ENCODE measurements around the gene CYTL1.
"Not testable (repeated sequence)": the region's sequence is repeated elsewhere in the genome, so short reads cannot be mapped to it uniquely, and the experiment has no call there.

The CYTL1 gene, protein sequence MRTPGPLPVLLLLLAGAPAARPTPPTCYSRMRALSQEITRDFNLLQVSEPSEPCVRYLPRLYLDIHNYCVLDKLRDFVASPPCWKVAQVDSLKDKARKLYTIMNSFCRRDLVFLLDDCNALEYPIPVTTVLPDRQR

GRCh38 chr4:5019274-5019673 is at the start of gene CYTL1:
Gene CYTL1 (minus strand): TSS chr4:5019458. CDS start chr4:5019445, 13 bp downstream.
- DNase-seq = no peak

DNA sequence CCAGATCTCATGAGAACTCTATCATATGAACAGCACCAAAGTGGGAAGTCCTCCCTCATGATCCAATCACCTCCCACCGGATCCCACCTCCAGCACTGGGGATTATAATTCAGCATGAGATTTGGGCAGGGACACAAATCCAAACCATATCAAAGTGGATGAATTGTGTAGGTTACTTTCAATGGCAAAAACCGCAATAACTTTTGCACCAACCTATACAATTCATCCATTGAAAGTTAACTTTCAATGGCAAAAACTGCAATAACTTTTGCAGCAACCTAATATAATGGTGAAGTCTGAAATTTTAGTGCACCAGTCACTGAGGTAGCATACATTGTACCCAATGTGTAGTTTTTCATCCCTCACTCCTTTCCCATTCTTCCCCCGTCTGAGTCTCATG is 48.6 kb upstream of the CYTL1 start:
- DNase-seq = no peak

DNA sequence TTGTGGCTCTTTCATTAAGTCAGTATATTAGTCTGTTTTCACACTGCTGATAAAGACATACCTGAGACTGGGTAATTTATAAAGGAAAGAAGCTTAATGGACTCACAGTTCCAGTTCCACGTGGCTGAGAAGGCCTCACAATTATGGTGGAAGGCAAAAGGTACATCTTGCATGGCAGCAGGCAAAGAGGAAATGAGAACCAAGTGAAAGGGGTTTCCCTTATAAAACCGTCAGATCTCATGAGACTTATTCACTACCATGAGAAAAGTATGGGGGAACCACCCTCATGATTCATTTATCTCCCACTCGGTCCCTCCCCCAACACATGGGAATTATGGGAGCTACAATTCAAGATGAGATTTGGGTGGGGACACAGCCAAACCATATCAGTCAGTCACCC is 47.7 kb upstream of the CYTL1 start:
- DNase-seq = not testable (repeated sequence)

- no peak for DNase-seq
These were observed 46.8 kb upstream of the CYTL1 start for GRCh38 chr4:5066101-5066500.

GRCh38 chr4:5055411-5055810 is 36.2 kb upstream of the CYTL1 start:
- DNase-seq = no peak

GRCh38 chr4:5054532-5054931 is 35.3 kb upstream of the CYTL1 start:
- no peak for DNase-seq

GRCh38 chr4:5052726-5053425 is 33.6 kb upstream of the CYTL1 start:
- DNase-seq = no peak

DNA sequence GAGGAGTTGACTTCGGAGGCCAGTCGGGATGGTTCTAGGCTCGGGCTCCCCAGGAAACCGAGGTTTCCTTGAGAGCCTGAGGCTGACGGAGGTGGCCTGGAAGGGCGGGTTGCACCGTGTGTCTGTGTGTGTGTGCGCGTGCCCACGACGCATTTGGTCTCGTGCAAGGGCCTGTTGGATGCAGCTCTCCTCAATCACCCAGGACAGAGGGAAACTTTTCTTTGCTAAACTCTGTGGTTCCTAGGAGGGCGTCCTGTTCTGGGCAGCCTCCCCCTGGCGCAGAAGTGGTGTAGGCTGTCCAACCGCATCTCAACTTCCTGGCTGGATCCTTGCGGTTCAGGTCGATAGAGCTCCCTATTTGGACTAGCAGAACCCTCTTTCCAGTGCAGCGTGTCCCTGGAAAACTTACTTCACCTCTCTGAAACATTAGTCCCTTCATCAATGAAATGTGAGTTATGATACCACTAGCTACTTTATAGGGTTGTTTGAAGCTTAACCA is 33.0 kb upstream of the CYTL1 start:
- DNase-seq = no peak

- DNase-seq = no peak
These were observed 32.3 kb upstream of the CYTL1 start, which contains the start of gene STK32B for GRCh38 chr4:5051278-5052203. Gene STK32B (plus strand): TSS chr4:5051480.

- no peak for DNase-seq
These were observed 31.4 kb upstream of the CYTL1 start for GRCh38 chr4:5050520-5051277.

GRCh38 chr4:5048721-5049120 is 29.5 kb upstream of the CYTL1 start:
- DNase-seq = no peak

DNA sequence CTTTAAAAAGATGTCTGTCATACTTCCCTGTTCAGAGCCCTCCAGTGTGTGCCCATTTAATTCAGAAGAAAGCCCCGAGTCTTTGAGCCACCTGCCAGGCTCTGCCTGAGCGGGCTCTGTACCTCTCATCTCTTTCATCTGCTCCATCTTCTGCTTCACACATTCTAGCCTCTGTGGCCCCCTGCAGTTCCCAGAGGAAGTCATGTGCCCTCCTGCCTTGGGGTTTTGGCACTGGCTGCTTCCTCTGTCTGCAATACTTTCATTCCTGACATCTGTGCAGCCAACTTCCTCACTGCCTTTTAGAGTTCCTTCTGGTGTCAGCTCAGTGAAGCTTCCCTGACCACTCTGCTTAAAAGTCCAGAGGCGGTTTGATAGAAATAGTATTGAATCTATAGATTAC is 25.8 kb upstream of the CYTL1 start:
- no peak for DNase-seq

DNA sequence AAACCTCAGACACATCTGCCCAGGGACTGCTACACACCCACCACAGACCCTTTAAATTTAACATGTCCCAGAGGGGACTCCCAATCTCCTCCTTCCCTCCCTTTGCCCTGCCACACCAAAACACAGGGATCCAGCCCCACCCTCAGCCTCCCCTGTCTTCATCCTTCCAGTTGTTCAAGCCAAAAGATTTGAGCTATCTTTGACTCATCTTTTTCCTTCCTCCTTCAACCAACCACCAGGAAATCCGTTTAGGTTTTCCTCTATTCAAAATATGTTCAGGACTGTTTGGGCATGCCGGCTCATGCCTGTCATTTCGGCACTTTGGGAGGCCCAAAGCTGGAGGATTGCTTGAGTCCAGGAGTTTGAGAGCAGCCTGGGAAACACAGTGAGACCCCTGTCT is 25.1 kb upstream of the CYTL1 start:
- DNase-seq = no peak

DNA sequence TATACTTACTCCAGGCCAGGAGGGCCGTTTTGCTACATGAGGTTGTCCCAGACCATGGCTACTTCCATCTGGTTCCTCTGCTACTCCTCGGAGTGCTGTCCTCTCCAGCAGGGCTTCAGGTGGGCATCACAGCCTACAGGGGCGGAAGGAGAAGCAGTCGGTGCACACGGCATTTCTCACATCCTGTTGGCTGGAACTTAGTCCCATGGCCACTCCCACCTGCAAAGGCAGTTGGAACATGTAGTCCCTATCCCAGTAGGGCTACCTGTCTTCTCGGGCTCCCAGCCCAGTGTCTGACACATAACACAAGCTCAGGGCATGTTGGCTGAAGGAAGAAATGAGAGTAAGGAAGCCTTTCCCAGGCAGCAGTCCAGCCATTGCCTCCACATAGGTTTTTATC is 24.3 kb upstream of the CYTL1 start:
- DNase-seq = no peak

GRCh38 chr4:5041699-5042098 is 22.4 kb upstream of the CYTL1 start:
- no peak for DNase-seq

DNA sequence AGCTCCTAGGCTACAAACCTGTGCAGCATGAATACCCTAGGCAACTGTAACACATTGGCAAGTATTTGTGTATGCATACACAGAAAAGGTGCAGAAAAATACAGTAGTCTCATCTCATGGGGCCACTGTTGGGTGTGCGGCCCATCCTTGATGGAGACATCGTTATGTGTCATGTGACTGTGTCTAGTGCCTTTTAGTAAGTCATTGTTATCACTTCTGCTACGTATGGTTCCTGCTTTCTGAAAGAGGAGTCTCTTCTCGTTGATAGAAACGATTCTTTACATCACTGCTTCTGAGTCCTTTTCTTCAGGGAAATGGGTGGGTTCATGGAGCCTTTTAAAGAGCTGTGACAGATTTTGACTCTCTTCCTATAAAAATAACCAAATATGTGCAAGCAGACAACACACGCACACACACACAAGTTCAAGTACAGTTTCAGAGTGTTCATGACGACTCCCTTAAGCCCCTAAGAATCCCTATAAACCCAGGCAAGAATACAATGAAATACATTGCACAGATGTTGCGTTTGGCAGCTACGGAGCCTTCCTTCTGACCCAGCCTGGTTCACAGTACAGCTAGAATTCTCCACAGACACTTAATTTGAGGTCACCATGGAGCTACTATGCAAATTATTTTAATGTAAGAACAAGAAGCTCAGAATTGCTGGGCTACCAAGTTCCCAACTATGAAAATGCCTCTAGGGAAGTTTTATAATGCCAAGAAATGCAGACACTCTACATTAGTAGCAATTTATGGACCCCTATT is 21.8 kb upstream of the CYTL1 start:
- no peak for DNase-seq

DNA sequence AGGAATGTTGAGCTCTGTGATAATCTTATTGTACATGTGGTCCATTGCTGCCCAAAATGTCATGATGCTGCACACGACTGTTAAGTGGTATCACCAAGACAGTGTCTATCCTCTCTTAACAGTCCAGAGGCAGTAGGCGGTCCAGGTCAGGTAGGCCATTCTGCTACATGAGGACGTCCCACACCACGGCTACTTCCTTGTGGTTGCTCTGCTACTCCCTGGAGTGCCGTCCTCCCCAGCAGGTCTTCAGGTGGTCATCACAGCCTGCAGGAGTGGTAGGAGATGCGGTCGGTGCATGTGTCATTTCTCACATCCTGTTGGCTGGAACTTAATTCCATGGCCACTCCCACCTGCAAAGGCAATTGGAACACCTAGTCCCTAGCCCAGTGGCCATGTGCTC is 20.5 kb upstream of the CYTL1 start:
- DNase-seq = no peak

GRCh38 chr4:5037553-5038551 is 18.6 kb upstream of the CYTL1 start:
- DNase-seq = no peak

DNA sequence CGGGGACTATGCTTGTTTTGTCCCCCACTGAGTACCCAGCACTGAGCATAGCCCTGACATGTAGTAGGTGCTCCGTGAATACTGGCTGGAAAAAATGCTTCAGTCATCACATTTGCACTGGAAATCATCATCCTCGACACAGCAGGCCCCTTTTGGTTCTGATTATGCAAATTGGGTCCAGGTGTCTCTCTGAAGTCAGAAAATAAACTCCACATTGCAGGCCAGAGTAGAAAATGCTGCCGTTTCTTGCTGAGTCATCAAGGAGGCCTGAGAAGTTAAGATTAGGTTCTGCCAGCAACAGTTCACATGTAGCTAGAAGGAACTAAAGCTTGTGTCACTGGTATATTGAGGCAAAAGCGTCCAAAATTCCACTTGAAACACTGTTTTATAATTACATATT is 17.0 kb upstream of the CYTL1 start:
- DNase-seq = no peak

DNA sequence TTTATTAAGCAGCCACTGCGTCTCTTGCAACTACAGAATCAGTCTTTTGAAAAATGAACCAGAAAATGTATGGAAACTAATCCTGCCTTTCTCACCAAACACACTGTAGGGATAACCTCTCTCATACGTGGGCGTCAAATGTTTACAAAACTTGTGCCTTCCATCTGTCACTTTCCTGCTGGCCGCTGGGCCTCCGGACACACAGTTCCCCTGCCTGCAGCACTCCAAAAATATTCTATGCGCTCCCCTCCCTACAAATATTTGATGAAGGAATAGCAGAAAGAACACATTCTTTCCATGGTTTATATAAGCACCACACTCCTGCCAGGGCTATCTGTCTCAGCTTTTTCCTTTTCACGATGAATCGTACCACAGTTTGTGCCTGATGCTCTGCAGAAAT is 14.9 kb upstream of the CYTL1 start:
- DNase-seq = no peak
